OCI-M2 (cell line): Measurements from ENCODE around the gene ADIRF.

ENCODE experiments used
- DNase-seq: peaks from one replicate; lab custom pipeline; 2025; ENCODE audit not compliant: unreplicated experiment; lab: John Stamatoyannopoulos, UW

Gene ADIRF

DNA sequence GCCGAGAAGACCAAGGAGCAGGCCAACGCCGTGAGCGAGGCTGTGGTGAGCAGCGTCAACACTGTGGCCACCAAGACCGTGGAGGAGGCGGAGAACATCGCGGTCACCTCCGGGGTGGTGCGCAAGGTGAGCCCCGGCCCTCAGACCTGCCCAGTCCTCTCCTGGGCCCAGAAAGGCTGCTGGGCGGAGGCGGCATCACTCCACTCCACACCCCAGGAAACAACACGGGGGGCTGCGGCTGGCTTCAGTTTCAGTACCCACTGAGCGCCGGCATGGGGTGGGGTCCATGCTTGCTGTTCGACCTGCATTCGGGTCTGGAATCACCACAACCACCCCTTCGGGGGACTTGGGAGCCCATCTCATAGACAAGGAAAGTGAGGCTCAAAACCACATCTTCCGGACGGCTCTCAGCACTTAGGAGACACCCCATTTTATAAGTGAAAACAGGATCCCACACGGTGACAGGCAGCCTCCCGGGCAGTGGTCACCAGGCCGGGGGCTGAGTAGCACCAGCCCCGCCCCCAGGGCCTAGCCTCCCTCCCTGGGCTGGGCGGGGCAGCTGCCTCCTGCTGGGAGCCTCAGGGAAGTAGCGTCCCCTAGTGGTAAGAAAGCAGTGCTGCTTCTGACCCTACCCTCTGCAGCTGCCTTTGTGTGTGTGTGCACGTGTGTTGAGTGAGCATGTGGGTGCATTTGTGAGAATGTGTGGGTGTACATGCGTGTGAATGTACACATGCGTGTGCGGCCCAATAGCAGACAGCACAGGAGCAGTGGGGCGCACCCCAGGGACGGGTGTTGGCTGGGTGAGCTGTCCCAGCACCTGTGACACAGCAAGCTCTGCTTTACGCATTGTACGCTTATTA is 8.0 kb upstream of the ADIRF start:
- no peak for DNase-seq

DNA sequence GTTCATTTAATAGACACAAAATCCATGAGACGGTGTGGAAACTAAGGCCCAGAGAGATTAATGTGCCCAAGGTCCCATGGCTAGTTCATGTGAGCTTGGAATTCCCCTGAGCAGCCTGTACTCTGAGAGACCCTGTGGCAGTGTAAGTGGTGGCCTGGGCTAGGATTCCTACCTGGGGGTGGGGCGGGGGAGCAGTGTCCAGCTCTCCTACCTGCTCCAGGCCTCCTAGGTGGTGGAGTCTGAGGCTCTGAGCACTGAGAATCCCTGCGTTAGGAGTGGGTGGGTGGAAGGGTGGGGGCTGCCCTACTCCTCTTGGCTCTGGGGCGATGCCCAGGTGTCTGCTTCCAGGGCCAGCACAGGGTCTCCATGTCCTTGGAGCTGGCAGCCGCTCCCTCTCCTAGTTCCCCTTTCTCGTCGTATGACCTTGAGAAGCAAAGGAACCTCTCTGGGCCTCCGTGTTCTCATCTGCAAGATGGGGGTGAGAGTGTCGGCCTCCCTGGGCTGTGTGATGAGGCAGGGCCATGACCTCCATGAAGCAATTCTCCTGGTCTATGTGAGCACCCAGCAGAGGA is 7.3 kb upstream of the ADIRF start:
- DNase-seq = no peak

DNA sequence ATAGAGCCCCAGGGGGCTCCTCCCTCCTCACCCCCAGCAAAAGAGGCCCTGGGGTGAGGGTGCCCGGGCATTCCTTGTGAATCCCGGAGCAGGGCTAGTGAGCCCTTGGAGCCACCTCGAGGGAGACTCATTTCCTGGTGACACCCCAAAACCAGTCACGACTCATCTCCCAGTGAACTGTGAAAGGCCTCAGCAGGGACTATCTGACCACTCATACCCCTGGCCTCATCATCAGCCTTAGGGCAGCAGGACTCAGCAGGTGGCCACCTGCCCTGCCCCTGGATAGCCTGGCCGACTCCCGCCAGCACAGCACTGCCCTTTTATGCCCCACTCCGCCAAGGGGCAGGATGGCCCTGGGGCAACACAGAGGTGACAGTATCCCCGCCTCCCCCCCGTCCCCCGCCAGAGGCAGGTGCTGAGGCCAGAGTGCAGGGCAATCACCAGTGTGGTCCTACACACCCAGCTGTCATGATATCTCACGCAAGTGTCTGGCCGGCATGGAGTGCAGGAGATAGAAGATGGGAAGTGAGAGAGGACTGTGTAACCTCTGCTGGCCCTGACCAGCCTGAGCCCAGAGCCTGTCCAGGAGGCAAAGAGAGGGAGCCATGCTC is 6.7 kb upstream of the ADIRF start:
- DNase-seq = no peak

DNA sequence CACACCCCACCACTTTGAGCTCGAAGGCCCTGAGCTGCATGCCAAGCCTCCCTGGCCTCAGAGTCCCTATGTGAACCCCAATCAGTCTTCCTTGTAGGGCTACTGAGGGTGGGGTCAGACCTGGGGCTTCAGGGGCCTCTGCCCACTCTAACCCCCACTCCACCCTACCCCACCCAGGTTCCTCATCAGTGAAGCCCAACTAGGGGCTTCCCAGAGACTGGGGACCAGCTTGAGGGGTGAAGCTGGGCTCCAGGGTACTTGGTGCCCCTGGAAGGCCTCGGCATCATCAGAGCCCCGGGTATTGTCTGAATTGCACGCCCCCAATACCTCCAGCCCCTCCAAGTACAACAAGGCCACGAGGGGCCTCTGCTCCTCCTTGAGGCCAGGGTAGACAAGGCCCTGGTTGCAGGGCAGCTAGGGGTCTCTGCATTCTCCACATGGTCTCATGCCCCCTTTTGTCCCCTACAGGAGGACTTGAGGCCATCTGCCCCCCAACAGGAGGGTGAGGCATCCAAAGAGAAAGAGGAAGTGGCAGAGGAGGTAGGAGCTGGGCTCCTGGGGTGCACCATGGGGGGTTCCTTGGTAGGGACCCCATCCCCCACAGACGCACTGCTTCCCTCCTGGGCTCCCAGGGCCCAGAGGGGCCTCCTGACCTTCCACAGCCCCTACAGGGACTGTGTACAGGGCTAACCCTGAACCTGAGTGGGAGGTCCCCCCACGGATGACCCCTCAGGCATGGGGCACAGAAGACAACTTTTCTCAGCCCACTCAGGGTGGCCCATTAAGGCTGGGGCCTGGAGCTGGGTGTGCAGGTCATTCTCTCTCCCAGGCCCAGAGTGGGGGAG is 5.9 kb upstream of the ADIRF start:
- DNase-seq = no peak

DNA sequence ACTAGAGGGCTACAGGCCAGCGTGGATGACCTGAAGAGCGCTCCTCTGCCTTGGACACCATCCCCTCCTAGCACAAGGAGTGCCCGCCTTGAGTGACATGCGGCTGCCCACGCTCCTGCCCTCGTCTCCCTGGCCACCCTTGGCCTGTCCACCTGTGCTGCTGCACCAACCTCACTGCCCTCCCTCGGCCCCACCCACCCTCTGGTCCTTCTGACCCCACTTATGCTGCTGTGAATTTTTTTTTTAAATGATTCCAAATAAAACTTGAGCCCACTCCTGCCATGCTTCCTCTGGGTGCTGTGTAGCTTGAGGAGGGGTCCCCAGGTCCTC is 5.3 kb upstream of the ADIRF start:
- no peak for DNase-seq

DNA sequence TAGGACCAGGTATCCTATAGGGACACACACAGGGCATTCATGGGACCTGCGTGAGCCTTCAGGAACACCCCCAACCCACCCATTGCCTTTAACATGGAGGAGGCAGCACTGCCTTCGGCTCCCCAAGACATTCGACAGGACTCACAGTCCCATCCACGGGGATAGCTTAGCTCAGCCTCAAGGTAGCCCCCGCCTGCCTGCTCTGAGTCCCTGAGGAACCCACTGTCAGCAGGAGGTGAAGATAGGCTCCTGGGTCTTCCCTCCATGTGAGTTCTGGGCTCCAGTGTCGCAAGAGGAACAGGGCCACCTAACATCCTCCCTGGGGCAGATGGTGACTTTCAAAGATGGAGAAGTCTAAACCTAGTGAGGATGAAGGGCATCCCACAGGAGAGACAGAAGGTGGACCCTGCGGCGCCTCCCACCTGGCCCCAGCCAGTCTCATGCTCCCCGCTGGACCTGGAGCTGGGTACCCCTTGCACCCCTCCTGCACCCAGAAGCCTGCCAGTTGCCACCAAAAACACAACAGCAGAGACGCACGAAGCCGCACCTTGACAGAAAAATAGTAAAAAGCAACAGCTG is 4.9 kb upstream of the ADIRF start:
- DNase-seq = no peak

DNA sequence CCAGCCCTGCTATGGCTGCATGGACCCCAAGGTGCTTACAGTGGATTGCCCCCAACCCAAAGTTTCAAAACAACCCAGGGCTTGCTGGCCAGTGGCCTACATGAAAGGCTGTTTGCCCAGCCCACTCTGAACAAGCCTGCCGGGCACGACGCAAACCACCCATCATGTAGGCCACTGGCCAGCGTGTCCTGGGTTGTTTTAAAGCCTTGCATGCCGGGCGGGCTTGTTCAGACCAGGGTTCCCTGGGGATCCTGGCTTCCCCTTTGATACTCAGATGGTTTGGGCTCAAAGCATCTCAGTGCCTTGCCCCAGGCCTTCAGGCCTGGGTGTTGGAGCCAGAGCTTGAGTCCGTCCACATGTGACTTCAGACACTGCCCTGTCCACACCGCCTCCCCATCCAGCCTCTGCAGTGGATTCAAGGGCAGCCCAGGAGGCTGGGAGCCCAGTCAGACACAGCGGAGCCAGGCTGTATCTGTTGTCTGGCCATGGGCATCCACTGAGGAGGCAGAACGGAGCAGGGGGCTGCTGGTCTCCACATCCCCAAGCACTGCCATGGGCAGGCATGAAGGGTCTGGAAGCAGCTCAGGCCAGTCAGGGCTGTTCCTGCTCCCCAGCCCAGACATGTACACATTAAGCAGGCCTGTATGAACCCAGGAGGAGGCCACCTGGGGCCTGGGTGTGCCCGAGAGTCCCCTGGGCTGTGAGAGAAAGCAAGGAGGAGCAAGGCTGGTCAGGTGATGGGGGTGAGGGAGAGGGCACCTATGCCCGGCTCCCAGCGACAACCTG is 4.0 kb upstream of the ADIRF start:
- no peak for DNase-seq

DNA sequence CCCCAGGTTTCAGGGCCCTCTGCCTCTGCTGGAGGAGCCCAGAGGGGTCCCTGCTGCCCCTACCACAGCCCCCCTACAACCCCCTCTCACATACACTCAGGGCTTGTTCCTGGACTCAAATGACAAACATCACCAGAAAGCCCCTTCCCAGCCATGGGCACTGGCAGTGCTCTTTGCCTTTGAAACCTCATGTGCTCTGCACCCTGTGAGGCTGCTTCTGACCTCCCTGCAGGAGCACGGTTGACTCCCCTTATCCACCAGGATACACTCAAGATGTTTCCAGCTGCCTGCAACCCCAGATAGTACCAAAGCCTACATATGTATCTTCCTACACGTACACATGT is 3.5 kb upstream of the ADIRF start:
- DNase-seq = no peak

DNA sequence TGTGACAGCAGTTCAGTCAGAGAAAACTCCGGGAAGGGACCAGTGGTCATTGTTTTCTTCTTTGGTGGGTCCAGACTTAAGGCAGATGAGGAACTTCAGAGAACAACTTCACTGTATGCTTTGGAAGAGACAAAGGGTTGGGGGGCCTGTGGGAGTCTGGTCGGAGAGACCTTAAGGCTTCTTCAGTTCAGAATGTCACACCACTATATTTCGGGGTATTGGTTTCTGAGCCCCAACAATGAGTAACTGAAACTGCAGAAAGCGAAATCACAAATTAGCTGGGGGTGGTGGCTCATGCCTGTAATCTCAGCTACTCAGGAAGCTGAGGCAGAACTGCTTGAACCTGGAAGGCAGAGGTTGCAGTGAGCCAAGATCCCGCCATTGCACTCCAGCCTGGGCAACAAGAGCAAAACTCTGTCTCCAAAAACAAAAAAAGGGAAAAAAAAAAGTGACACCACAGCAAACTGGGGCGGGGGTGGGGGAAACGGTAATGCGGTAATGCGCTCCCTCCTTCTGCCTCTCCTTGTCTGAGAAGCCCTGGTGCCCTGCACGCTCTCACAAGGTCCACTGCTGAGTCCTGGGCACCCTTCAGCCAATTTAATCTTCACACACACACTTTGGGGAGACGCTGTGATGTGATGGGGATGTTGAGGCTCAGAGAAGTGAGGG is 2.2 kb upstream of the ADIRF start:
- DNase-seq = no peak

DNA sequence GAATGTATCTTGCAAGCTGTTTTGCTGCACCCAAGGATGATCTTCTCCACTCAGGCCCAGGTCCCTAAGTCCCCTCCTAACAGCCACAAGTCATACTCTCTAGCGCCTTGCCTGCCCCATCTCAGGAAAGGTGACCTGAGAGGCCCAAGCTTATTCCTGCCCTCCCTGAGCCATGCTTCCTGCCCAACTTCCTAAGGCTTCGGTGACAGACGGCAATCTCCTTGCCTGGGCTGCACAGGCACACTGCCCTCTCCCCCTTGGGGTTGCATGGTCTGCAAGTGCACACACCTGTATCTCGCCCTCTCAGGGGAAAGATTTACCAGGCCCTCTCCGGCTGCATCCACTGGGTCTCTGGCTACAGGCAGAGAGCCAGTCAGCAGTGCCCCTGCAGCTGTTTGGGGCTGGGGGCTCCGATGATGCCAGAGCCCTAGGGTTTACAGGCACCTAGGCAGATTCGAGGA is 771 bp upstream of the ADIRF start:
- DNase-seq = no peak

DNA sequence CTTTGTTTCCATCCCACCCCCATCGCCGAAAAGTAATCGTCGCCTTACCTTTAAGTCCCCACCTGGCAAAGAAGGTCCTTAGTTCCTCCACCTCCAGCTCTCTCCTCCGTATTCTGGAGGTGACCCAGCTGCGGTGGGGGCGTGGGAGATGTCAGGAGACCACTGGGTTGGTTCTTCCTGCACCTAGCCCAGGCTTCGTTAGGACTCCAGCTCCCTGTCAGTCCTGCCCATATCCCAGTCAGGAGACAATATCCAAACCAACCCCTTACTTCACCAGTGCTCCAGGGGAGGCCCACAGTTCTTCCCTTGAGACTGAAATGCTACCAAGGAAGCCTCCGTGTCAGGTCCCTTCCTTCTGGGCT is 693 bp downstream of the ADIRF start:
- DNase-seq = no peak

DNA sequence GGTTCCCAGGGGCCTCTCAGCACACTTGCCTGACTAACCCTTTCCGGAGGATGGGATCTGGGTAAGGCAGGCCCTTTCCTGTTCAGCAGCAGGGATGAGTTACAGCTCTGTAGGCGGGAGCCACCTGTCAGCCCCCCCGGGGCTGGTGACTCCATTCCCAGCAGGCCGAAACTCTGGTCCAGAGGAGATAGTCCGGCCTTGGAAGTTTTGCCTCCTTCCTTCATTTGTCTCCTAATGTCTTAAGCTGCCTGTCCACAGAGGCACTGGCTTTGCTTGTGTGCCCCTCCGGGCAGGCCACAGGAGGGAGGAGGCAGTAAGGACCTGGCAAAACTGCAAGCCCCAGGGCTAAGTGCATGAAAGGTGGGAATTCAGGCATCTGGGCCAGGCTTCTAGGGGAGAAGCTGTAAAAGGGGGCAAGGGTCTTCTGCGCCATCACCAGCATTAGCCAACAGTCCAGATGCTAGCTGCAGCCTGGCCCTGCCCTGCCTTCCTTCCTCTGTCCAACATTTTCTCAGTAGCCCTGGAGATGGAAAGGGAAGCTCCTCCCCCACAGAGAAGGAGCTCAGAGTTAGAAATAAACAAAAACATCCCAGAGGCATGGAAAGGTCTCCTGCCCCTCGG is 1.2 kb downstream of the ADIRF start:
- DNase-seq = no peak

DNA sequence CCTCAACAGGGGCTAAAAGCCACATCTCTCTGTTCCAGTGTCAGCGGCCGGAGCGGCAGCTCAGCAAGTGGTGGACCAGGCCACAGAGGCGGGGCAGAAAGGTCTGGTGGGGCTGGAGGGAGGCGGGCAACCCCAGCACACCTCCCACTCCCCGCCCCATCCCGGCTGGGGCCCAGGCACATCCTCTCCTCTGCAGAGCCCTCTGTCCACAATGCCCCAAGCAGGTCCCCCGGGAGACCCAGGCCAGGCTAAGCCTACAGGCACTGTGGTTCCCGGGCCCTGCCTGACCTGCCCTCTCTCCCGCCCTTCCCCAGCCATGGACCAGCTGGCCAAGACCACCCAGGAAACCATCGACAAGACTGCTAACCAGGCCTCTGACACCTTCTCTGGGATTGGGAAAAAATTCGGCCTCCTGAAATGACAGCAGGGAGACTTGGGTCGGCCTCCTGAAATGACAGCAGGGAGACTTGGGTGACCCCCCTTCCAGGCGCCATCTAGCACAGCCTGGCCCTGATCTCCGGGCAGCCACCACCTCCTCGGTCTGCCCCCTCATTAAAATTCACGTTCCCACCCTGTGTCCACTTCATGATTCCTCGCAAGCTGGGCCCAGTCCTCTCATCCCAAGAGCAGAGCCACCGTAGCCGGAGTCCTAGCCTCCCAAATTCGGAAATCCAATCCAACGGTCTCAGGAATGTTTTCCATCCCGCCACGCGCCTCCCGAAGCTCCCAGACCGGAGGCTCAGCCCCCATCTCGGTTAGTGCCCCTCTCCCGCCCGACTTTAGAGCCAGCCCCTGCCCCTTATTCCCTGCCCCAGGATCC is 2.1 kb downstream of the ADIRF start:
- DNase-seq = no peak

DNA sequence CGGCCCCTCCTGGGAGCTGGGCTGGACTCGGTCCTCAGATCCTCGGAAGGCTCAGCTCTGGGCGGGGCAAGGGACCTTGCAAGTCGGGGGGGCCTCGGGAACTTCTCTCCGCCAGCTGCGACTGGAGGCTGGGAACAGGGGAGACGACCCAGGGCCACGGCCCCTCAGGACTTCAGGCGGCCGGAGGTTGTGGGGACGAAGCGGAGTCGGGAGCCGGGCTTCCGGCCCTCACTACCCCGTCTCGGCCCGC is 2.6 kb downstream of the ADIRF start:
- no peak for DNase-seq

DNA sequence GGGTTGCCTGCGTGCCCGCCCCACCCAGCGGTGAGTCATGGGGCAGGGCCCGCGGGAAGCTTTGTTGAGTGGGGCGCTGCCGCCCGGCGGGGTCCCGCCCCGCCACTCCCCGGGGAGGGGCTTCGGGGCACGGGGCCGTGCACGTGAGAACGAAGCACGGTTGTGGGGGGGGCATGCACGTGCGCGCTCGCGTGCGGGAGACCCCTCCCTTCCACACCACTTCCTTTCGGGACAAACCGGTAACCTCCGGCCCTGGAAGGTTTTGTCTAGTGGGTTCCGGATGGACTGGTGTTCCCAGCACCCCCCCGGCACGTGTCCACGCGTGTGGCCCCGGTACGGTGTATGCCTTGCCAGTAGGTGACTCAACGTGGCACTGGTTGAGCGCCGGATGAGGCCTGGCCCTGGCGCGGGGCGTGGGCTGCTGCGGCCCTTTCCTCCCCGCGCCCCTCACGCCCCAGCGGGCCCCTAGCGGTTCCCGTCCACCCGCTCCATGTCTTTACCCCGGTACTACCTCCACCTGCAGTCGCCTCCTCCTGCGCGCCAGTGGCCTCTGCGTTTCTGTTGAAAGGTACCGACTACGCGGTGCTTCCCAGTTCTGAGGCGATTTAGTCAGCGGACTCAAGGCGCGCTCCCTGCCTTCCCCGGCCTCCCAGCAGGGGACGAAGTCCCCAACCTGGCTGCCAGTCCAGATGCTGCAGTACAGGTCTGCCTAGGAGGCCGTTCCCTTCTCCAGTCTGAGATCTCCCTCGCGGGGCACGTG is 3.1 kb downstream of the ADIRF start:
- no peak for DNase-seq

DNA sequence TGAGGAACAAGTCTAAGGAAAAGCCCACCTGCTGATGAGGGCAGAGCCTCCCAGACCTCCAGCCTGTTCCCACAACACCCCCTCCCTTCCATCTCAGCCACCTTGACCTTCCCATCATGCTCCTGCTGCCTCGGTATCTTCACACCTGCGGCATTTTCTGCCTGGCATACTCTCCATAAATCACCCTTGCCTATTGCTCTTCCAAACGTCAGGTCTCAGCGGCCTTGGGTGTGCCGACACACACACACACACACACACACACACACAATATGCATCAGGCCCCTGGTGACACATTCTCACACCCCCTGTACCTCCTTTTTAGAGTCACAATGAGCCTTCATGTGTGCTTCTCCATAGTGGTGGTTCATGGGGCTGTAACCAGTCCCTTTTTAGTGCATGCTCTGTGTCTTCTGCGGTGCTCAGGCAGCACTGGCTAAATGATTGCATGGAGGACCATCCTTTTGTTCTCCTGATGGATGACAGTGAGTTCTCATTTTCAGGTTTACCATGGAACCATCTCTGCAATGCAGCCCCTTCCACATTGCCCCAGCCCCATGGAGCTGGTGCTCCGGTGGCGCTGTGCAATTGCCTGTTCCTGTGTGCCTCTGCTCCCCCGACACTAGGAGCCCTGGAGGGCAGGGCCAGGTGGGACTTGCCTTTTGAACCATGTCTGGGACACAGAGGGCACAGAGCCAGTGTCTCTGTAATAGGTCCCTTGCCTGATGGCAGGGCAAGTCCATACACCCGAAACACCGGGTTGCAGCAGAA is 4.5 kb downstream of the ADIRF start:
- DNase-seq = no peak

DNA sequence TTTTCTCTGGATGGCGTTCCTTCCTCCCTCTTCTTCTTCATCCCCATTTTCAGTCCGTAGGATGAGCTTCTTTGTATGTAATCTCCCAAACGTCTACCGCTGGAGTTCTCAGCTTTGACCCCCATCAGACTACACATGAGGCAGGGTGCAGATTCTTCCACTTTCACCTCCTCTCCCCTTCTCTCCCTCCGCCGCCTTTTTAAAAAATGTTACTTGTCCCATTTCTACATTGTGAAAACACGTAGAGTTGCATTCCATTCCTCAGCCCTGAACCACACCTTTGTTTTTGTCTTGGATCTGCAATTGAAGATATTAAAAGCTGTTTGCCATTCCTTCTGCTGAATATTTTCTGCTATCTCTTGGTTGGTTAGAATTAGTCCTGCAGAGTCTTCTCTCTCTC is 6.2 kb downstream of the ADIRF start:
- no peak for DNase-seq
